Measurements from ENCODE around the gene CLCF1. TPM values are rescaled to one million over a fixed set of nuclear protein-coding genes. Genes with fewer than 3 reads are reported as not detected.
A peak's percentile ranks its signal among the peaks of the same experiment; 100 is the strongest.

Gene CLCF1
- total and polyA plus RNA-seq, 2 of the 13 experiments (the other 11 are each of a cell fraction or from before 2014, with no cell fraction given), result 0.49 to 0.78 TPM

GRCh38 chr11:67317205-67317887 is 56.1 kb downstream of the CLCF1 start (continued):
- TF ChIP-seq ZKSCAN5 (CRISPR knock-in tag; IDR thresholded peaks at IDR 0.05) (no peak), ATF6 (CRISPR knock-in tag; conservative IDR thresholded peaks at IDR 0.05) (no peak), NFAT5 (CRISPR knock-in tag; IDR thresholded peaks at IDR 0.05) (no peak), JDP2 (CRISPR knock-in tag; IDR thresholded peaks at IDR 0.05; ENCODE audit: borderline replicate concordance) (no peak), ZFP37 (CRISPR knock-in tag; IDR thresholded peaks at IDR 0.05; ENCODE audit: borderline replicate concordance) (no peak), ZFP41 (CRISPR knock-in tag; IDR thresholded peaks at IDR 0.05; ENCODE audit: borderline replicate concordance) (no peak), TEAD3 (CRISPR knock-in tag; optimal IDR thresholded peaks at IDR 0.05; ENCODE audit: borderline replicate concordance) (peak; percentile 33), SOX13 (IDR thresholded peaks at IDR 0.05) (no peak), SOX13 (CRISPR knock-in tag; conservative IDR thresholded peaks at IDR 0.05 in 1 of 2, IDR thresholded peaks at IDR 0.05 in 1 of 2) (peak in 1 of 2 experiments; percentile 10; a peak in 1 of 4 replicates), ZUFSP (CRISPR knock-in tag; IDR thresholded peaks at IDR 0.05; ENCODE audit: borderline replicate concordance) (no peak), RBAK (CRISPR knock-in tag; IDR thresholded peaks at IDR 0.05) (no peak), NFKBIZ (CRISPR knock-in tag; IDR thresholded peaks at IDR 0.05) (0 out of 2 replicates have a peak, but pooled peaks have one; percentile 41), ZNF33B (CRISPR knock-in tag; IDR thresholded peaks at IDR 0.05) (peak; percentile 66; the same call in 1 of the 2 replicates), RORA (CRISPR knock-in tag; IDR thresholded peaks at IDR 0.05) (no peak)
- TF ChIP-seq, protein P1, sequence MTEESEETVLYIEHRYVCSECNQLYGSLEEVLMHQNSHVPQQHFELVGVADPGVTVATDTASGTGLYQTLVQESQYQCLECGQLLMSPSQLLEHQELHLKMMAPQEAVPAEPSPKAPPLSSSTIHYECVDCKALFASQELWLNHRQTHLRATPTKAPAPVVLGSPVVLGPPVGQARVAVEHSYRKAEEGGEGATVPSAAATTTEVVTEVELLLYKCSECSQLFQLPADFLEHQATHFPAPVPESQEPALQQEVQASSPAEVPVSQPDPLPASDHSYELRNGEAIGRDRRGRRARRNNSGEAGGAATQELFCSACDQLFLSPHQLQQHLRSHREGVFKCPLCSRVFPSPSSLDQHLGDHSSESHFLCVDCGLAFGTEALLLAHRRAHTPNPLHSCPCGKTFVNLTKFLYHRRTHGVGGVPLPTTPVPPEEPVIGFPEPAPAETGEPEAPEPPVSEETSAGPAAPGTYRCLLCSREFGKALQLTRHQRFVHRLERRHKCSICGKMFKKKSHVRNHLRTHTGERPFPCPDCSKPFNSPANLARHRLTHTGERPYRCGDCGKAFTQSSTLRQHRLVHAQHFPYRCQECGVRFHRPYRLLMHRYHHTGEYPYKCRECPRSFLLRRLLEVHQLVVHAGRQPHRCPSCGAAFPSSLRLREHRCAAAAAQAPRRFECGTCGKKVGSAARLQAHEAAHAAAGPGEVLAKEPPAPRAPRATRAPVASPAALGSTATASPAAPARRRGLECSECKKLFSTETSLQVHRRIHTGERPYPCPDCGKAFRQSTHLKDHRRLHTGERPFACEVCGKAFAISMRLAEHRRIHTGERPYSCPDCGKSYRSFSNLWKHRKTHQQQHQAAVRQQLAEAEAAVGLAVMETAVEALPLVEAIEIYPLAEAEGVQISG (CRISPR knock-in tag; IDR thresholded peaks at IDR 0.05), result peak; percentile 87
- TF ChIP-seq, protein P2, sequence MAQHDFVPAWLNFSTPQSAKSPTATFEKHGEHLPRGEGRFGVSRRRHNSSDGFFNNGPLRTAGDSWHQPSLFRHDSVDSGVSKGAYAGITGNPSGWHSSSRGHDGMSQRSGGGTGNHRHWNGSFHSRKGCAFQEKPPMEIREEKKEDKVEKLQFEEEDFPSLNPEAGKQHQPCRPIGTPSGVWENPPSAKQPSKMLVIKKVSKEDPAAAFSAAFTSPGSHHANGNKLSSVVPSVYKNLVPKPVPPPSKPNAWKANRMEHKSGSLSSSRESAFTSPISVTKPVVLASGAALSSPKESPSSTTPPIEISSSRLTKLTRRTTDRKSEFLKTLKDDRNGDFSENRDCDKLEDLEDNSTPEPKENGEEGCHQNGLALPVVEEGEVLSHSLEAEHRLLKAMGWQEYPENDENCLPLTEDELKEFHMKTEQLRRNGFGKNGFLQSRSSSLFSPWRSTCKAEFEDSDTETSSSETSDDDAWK (CRISPR knock-in tag; IDR thresholded peaks at IDR 0.05), result no peak

Data from HepG2 (cell line).